Bronchial epithelial cell (primary cell): ENCODE measurements around the gene IFIT2. TPM values are rescaled to one million over a fixed set of nuclear protein-coding genes. Genes with fewer than 3 reads are reported as not detected.

Experiments
- DNase-seq: peaks from one replicate; pipeline ENCODE4 v3.0.0-alpha.2; 2010; ENCODE audit warnings: low read depth
- FAIRE-seq: peaks from 2 replicates; lab custom pipeline; 2011; peaks lifted over from hg19 to GRCh38; lab: Jason Lieb, UNC
- H3K27me3 ChIP-seq: 2 replicates; pipeline ENCODE4 v1.5.1; 2011; ENCODE audit warnings: low read length; ENCODE audit not compliant: control insufficient read depth, insufficient read depth
- H3K36me3 ChIP-seq: 2 replicates; pipeline ENCODE4 v1.5.1; 2011; ENCODE audit warnings: low read length; ENCODE audit not compliant: control insufficient read depth, insufficient read depth
- H3K4me3 ChIP-seq: 2 replicates; pipeline ENCODE4 v1.5.1; 2011; ENCODE audit warnings: mild to moderate bottlenecking, low read depth, low read length, control low read depth
- CTCF ChIP-seq: IDR thresholded peaks from 2 replicates; pipeline ENCODE4 v1.5.1; 2011; ENCODE audit warnings: mild to moderate bottlenecking, moderate library complexity, low read length, control low read depth, inconsistent platforms; ENCODE audit not compliant: insufficient read depth, severe bottlenecking
- total RNA-seq: library from RNA; depleted of rRNA; stranded (reverse); fragments of >200 nt; gene quantifications from 2 replicates; pipeline ENCODE4 v1.2.1, GENCODE V29; 2014

IFIT2 gene
- total RNA-seq, 1 donor from 2014 or later = 0.26 TPM

DNA sequence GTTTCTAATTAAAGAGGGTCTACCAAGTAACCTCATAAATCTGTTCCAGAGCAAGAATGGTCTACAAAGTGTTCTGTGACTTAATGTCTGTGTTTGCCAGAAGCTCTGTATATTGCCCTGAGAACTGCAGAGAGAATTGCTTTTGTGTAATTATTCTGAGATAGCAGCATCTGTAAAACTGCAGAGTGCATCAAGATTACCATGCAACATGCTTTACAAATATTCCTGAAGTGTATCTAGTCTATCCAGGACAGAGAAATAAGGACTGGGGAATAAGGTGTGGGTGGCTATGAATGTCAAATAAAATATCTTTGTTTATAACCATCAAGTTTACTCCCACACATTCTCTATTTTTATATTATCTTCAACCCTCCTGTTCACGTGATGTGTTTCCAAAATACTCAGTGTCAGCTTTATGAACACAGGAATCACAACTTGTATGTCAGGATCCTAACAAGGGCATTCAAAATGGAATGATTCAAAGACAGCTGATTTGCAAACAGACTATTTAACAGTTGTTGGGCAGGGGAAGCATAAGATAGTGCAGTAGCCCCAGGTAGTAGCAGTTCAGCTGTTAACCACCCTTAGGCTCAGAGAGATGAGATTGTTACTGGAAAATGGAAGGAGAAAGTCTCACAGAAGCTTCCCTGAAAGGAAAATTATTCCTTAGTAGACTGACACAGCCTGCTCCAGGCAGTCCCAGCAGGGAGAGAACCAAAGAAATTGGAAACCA is 35.0 kb upstream of the IFIT2 start:
- H3K4me3 ChIP-seq = no peak overlapping the region
- no peak for TF ChIP-seq CTCF
- no peaks in the 10 kb centered on the region for H3K36me3 ChIP-seq
- FAIRE-seq (no peak), DNase-seq (no peak)
- H3K27me3 ChIP-seq = no peaks in the 10 kb centered on the region

DNA sequence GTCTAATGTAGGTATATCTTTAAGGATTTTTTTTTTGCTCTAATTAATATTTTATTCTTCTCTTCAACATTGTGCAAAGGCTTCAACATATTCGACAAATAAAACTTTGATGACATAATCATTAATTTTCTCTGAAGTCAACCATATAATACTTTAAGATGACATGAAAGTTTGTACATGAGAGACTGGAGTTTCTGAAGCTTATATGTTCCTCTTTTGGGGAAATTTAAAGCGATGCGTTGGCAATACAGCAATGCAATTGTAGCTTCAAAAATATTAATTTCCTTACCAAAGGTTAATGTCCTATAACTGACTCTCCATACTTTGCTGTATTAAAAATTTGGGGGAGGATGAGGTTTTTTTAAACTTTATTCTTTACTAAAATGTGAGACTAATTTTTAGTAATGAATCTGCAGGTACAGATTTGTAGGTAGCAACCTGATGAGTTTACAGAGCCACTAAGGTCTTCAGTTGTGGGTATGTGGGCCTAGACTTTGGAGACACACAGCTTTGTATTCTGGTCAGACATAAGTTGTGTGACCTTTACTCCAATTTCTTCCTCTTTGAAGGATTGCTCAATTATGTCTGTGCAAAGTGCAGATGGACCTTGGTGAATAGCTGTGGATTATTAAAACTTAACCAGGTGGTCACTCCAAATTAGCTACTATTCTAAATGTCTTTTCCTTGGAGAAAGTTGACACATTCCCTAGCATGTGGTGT is 32.3 kb upstream of the IFIT2 start:
- Histone ChIP-seq H3K4me3 (no peak overlapping the region), H3K36me3 (no peaks in the 10 kb centered on the region), H3K27me3 (no peaks in the 10 kb centered on the region)
- DNase-seq = no peak
- FAIRE-seq = no peak
- no peak for TF ChIP-seq CTCF

DNA sequence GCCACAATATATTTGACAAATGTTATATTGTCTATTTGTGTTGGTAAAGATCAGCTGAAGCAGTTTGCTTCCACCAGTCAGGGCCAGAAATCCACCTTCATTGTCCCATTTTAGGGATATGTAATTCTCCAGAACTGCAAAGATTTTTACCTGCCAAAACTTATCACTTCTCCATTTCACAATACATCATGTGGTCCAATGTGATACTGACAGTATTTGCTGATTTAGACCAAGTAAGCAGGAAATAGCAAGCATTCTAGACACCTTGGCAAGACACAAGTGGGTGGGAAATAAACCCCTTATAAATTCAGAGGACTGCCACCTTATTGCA is 31.7 kb upstream of the IFIT2 start:
- no peak for TF ChIP-seq CTCF
- H3K27me3 ChIP-seq = no peaks in the 10 kb centered on the region
- no peak for FAIRE-seq

GRCh38 chr10:89271532-89271931 is 30.3 kb upstream of the IFIT2 start:
- Histone ChIP-seq H3K36me3 (no peaks in the 10 kb centered on the region), H3K4me3 (no peak overlapping the region), H3K27me3 (no peaks in the 10 kb centered on the region)
- TF ChIP-seq CTCF = no peak
- DNase-seq = no peak
- FAIRE-seq = no peak

More for the DNA sequence above, 31.7 kb upstream of the IFIT2 start:
- no peaks in the 10 kb centered on the region for H3K36me3 ChIP-seq
- DNase-seq = no peak
- no peak overlapping the region for H3K4me3 ChIP-seq

- H3K36me3 ChIP-seq = no peaks in the 10 kb centered on the region
- no peak for TF ChIP-seq CTCF
- FAIRE-seq = no peak
- H3K27me3 ChIP-seq = no peaks in the 10 kb centered on the region
- H3K4me3 ChIP-seq = no peak overlapping the region
- no peak for DNase-seq
Observed at GRCh38 chr10:89273680-89274079, 28.2 kb upstream of the IFIT2 start.
